ENCODE data around the gene FLII. TPM values are rescaled to one million over a fixed set of nuclear protein-coding genes. Genes with fewer than 3 reads are reported as not detected.

The FLII gene
- total RNA-seq, 1 donor from 2014 or later: 355 TPM

GRCh38 chr17:18260332-18261145 is 2.0 kb upstream of the FLII start, which contains the start of gene MIEF2:
Gene MIEF2 (plus strand): TSS chr17:18260662. CDS start chr17:18262721, 2,059 bp downstream.
- Mint-ChIP-seq H3K27ac (ENCODE audit: unreplicated experiment) (no peak within 1 kb of the TSS), H3K36me3 (ENCODE audit: low read depth, unreplicated experiment) (peaks cover 4% of the 10 kb centered on the region), H3K4me1 (ENCODE audit: unreplicated experiment) (peaks cover 15% of the 10 kb centered on the region), H3K9me3 (ENCODE audit: unreplicated experiment) (no peaks in the 10 kb centered on the region), H3K4me3 (ENCODE audit: unreplicated experiment) (peak within 1 kb of the TSS; percentile 89), H3K27me3 (ENCODE audit: unreplicated experiment) (peaks cover 12% of the 10 kb centered on the region)
- no peak for TF ChIP-seq CTCF (IDR thresholded peaks at IDR 0.05; ENCODE audit: unreplicated experiment)
- DNase-seq (ENCODE audit: low spot score): peak; percentile 87

GRCh38 chr17:18259621-18260331 is 1.2 kb upstream of the FLII start:
- Mint-ChIP-seq H3K4me1 (ENCODE audit: unreplicated experiment) (peaks cover 15% of the 10 kb centered on the region), H3K36me3 (ENCODE audit: low read depth, unreplicated experiment) (peaks cover 4% of the 10 kb centered on the region), H3K9me3 (ENCODE audit: unreplicated experiment) (no peaks in the 10 kb centered on the region), H3K27me3 (ENCODE audit: unreplicated experiment) (peaks cover 12% of the 10 kb centered on the region), H3K4me3 (ENCODE audit: unreplicated experiment) (peak overlapping the region; percentile 85), H3K27ac (ENCODE audit: unreplicated experiment) (no peak overlapping the region)
- no peak for DNase-seq (ENCODE audit: low spot score)
- no peak for TF ChIP-seq CTCF (IDR thresholded peaks at IDR 0.05; ENCODE audit: unreplicated experiment)

- Mint-ChIP-seq H3K9me3 (ENCODE audit: unreplicated experiment) (no peaks in the 10 kb centered on the region), H3K4me3 (ENCODE audit: unreplicated experiment) (peak overlapping the region; percentile 97), H3K27me3 (ENCODE audit: unreplicated experiment) (peaks cover 9% of the 10 kb centered on the region), H3K36me3 (ENCODE audit: low read depth, unreplicated experiment) (peaks cover 7% of the 10 kb centered on the region), H3K4me1 (ENCODE audit: unreplicated experiment) (peaks cover 15% of the 10 kb centered on the region), H3K27ac (ENCODE audit: unreplicated experiment) (peak overlapping the region; percentile 89)
- DNase-seq (ENCODE audit: low spot score): peak; percentile 67
- no peak for TF ChIP-seq CTCF (IDR thresholded peaks at IDR 0.05; ENCODE audit: unreplicated experiment)
Measured at GRCh38 chr17:18257982-18258355, 569 bp downstream of the FLII start.

DNA sequence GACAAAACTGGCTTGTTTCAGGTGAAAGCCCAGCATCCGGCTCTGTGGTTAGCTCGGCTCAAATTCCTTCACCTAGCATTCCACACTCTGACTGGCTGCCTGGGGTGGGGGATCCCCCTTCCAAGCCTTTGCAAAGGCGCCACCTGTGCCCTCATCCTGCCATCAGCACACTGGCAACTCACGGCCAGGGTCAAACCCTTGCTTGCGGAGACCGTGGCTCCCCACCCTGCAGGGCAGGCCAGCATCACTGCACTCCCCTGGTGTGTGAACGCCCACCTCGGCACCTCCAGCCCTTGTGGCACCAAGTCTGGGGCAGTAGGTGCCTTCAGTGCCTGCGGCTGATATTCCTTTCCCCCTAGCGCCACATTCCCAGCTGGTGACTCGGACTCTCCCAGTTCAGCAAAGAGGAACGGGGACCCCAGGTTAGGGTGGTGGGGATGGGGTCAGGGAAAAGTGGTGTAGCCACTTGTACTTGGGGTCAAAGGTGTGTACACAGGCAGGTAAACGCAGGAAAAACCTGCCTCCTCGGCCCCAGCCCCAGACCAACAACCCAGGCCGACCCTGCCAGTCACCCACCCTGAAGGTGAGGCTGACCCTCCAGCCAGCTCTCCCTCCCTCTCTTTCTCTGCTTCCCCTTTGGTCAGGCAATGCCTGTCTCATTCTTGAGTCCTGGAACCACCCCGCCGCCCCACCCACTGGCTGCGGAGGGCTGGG is 1.1 kb downstream of the FLII start:
- Mint-ChIP-seq H3K27me3 (ENCODE audit: unreplicated experiment) (peaks cover 8% of the 10 kb centered on the region), H3K9me3 (ENCODE audit: unreplicated experiment) (no peaks in the 10 kb centered on the region), H3K4me3 (ENCODE audit: unreplicated experiment) (peak overlapping the region; percentile 97), H3K36me3 (ENCODE audit: low read depth, unreplicated experiment) (peaks cover 11% of the 10 kb centered on the region), H3K4me1 (ENCODE audit: unreplicated experiment) (peaks cover 15% of the 10 kb centered on the region), H3K27ac (ENCODE audit: unreplicated experiment) (peak overlapping the region; percentile 89)
- no peak for TF ChIP-seq CTCF (IDR thresholded peaks at IDR 0.05; ENCODE audit: unreplicated experiment)
- peak; percentile 43 for DNase-seq (ENCODE audit: low spot score)

Data from endothelial cell (in vitro differentiated cells).